ENCODE data around the gene TNRC18.
A peak's percentile ranks its signal among the peaks of the same experiment; 100 is the strongest.
"Not testable (repeated sequence)": the region's sequence is repeated elsewhere in the genome, so short reads cannot be mapped to it uniquely, and the experiment has no call there.

Gene TNRC18

DNA sequence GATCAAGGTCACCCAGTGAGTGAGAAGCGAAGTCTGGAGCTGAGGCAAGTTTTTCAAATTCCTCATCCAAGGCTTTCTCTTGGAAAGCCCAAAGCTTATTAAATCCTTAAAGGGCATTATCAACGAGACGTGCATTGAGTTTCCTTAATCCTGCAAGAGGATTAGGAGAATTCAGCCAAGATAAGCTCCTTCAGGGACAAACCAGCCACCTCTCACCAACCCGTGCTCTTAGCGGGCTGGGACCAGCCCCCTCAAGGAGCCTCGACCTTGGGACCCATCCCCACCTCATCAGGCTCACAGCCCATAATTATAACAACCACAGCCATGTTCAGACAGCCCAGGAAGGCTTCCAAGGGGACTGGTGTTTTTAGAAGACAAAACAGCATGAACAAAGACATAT lies 152.8 kb downstream of the TNRC18 start:
- Mint-ChIP-seq H3K27me3 (ENCODE audit: low read depth, poor library complexity) (peaks cover 14% of the 10 kb centered on the region), H3K4me3 (no peak overlapping the region)

DNA sequence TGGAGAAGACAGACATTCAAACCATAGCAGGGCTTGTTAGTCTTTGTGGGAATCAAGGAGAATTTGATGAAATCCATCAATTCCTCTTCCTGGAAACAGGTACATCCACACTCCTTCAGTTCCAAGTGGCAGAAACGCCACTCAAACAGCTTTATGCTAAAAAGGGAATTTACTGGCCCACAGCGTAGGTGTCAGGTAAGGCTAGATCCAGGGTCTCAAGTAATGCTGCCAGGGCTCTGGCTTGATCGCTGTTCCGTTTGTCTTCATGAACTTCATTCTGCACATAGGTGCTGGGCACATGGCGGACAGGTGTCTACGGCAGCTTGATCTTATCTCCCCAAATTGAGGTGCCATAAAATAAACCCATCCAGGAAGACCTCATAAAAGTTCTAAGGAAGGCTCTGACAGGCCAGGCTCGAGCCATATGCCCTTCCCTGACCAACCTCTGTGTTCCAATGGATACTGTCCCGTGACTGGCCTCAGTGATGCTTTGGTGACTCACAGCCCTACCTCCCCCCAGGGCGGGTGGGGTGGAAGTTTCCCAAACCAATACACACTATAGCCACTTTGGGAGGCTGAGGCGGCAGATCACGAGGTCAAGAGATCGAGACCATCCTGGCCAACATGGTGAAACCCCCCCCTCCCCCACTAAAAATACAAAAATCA lies 153.5 kb downstream of the TNRC18 start:
- H3K4me3 Mint-ChIP-seq; DNase-seq; H3K36me3 Mint-ChIP-seq (ENCODE audit: low read depth); H3K27ac Mint-ChIP-seq; H3K9me3 Mint-ChIP-seq: not testable (repeated sequence)
- Mint-ChIP-seq H3K4me1 (peaks cover 10% of the 10 kb centered on the region), H3K27me3 (ENCODE audit: low read depth, poor library complexity) (peaks cover 17% of the 10 kb centered on the region)

More for the DNA sequence above, 152.8 kb downstream of the TNRC18 start:
- TF ChIP-seq, protein P1, sequence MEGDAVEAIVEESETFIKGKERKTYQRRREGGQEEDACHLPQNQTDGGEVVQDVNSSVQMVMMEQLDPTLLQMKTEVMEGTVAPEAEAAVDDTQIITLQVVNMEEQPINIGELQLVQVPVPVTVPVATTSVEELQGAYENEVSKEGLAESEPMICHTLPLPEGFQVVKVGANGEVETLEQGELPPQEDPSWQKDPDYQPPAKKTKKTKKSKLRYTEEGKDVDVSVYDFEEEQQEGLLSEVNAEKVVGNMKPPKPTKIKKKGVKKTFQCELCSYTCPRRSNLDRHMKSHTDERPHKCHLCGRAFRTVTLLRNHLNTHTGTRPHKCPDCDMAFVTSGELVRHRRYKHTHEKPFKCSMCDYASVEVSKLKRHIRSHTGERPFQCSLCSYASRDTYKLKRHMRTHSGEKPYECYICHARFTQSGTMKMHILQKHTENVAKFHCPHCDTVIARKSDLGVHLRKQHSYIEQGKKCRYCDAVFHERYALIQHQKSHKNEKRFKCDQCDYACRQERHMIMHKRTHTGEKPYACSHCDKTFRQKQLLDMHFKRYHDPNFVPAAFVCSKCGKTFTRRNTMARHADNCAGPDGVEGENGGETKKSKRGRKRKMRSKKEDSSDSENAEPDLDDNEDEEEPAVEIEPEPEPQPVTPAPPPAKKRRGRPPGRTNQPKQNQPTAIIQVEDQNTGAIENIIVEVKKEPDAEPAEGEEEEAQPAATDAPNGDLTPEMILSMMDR (IDR thresholded peaks at IDR 0.05): no peak
- peaks cover 5% of the 10 kb centered on the region for H3K9me3 Mint-ChIP-seq
- H3K4me1 Mint-ChIP-seq: peaks cover 6% of the 10 kb centered on the region
- no peak overlapping the region for H3K27ac Mint-ChIP-seq
- no peaks in the 10 kb centered on the region for H3K36me3 Mint-ChIP-seq (ENCODE audit: low read depth)
- DNase-seq: no peak

DNA sequence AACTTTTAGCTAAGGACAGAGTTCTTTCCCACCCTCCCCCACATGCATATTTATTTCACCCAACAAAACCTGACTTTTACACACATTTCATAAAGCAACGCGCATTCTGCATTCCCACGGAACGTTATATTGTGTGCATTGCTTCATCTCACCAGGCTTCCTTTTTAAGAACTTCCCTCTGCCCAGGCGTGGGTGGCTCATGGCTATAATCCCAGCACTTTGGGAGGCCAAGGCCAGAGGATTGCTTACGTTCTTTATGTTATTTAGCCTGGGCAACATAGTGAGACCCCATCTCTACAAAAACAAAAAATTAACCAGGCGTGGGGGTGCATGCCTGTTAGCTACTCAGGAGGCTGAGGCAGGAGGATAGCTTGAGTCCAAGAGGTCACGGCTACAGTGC lies 155.8 kb downstream of the TNRC18 start:
- peaks cover 17% of the 10 kb centered on the region for H3K27me3 Mint-ChIP-seq (ENCODE audit: low read depth, poor library complexity)
- not testable (repeated sequence) for H3K9me3 Mint-ChIP-seq; H3K4me3 Mint-ChIP-seq; H3K27ac Mint-ChIP-seq; DNase-seq; H3K36me3 Mint-ChIP-seq (ENCODE audit: low read depth)
- peaks cover 22% of the 10 kb centered on the region for H3K4me1 Mint-ChIP-seq

DNA sequence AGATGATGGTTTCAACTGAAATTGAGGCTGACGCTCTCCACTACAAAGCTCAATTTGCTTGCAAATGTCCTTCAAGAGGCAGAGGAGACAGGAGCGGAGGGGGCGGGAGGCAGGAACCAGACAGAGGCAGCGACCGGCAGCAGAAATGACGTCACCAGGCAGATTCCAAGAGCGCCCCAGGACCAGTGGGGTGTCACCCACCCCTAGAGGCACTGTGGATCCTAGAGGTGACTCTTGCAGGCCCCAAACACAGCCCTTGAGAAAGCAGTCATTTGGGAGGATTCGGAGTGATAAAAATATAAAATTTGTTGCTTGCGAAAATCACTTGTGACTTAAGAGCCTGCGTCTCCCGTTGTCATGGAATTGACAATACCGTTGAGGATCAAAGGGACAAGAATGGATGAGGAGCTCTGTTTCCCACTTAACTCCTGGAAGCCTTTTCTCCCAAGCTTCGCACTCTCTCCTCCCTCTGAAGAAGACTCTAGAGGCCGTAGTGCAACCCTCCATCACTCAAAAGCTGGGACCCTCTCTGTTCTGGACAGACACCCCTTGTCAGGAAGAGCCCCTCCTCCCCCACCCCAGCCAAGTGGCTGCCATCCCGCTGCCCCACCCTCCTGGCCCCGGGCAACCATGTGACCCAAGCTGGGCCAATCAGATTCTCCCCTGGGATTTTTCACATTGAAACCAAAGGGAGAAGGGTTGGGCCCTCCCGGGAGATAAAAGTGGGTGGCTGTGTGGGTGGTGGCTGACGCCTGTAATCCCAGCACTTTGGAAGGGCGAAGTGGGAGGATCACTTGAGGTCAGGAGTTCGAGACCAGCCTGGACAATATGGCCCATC lies 157.2 kb downstream of the TNRC18 start:
- H3K4me1 Mint-ChIP-seq: peaks cover 26% of the 10 kb centered on the region
- H3K4me3 Mint-ChIP-seq: no peak overlapping the region
- TF ChIP-seq, protein P1 (IDR thresholded peaks at IDR 0.05): no peak
- peak; percentile 27 for DNase-seq
- no peak overlapping the region for H3K27ac Mint-ChIP-seq
- no peaks in the 10 kb centered on the region for H3K36me3 Mint-ChIP-seq (ENCODE audit: low read depth)
- H3K27me3 Mint-ChIP-seq (ENCODE audit: low read depth, poor library complexity): peaks cover 15% of the 10 kb centered on the region
- H3K9me3 Mint-ChIP-seq: peaks cover 5% of the 10 kb centered on the region

DNA sequence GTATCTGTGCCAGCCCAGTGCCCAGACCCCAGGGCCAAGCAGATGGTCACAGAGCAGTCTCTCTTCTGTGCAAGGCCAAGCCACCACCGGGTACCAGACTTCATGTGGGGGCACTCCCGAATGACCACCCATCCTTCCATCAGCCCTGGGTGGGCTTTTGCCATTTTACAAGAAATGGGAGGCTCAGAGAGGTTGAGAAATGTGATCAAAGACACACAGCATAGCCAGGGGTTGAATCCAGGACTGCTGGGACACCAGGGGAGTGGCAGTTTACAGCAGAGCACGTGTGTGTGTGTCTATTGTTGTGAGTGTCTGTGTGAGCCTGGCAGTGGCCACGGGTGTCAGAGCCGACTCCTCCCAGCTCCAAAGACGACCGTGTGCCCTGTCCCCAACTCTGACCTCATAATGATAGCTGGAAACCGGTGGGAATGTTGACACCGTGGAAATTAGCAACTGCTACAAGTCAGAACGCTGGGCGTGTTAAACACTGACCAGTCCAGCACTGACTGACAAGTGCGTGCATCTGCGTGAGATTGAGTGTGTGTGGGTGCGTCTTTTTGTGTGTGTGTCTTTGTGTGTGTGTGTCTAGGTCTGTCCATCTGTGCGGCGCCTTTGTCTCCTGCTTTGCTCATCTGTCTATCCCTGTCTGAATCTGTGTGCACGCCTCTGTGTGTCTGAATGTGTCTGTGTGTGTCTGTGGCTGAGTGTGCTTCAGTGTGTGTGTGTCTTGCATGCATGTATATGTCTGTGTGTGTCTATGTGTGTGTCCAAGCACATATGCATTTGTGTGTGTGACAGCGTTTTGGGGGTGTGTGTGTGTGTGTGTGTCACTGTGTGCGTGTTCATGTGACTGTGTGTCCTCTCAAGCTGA lies 158.1 kb downstream of the TNRC18 start:
- Mint-ChIP-seq H3K9me3 (peaks cover 5% of the 10 kb centered on the region), H3K4me3 (no peak overlapping the region), H3K27ac (no peak overlapping the region), H3K4me1 (peaks cover 26% of the 10 kb centered on the region), H3K36me3 (ENCODE audit: low read depth) (no peaks in the 10 kb centered on the region), H3K27me3 (ENCODE audit: low read depth, poor library complexity) (peaks cover 12% of the 10 kb centered on the region)
- no peak for DNase-seq
- TF ChIP-seq, protein P1 (IDR thresholded peaks at IDR 0.05): no peak

DNA sequence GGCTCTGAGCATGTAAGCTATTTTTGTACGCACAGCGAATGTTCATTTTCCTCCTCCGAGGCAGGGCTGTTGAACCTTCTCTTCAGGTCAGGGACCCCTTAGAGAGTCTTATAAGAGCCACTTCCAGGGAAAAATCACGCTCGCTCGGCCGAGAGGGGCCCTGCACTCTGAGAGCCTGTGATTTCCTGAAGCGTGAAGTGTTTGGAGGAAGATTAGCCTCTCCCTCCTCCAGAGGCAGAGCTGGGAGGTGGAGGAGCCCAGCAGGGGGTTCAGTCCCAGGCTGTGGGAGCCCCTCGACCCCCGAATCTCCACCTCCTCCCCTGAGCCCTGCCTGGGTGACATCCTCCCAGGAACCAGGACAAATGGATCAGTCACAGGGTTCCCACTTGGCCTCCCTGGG lies 160.6 kb downstream of the TNRC18 start:
- H3K9me3 Mint-ChIP-seq; H3K36me3 Mint-ChIP-seq (ENCODE audit: low read depth); H3K27me3 Mint-ChIP-seq (ENCODE audit: low read depth, poor library complexity): not testable (repeated sequence)
- DNase-seq: peak; percentile 43
- Mint-ChIP-seq H3K4me1 (peaks cover 26% of the 10 kb centered on the region), H3K4me3 (peak overlapping the region; percentile 31), H3K27ac (peak overlapping the region; percentile 22)

DNA sequence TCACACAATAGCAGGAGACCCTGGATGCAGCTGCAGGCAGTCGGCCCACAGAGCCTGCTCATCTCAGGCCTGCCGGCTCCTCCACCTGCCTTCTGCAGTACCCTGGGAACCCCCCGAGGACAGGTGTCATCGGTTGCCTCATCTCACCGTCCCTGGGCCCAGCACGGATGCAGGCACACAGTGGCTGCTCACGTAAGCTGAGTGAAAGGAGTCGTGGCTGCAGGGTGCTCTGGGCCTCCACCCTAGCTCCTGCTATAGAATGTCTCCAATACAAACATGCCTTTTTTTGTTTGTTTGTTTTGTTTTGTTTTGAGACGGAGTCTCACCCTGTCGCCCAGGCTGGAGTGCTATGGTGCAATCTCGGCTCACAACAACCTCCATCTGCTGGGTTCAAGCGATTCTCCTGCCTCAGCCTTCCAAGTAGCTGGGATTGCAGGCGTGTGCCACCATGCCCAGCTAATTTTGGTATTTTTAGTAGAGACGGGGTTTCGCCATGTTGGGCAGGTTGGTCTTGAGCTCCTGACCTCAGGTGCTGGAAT lies 163.0 kb downstream of the TNRC18 start:
- not testable (repeated sequence) for H3K36me3 Mint-ChIP-seq (ENCODE audit: low read depth); DNase-seq; H3K9me3 Mint-ChIP-seq; H3K27ac Mint-ChIP-seq; H3K4me3 Mint-ChIP-seq; H3K27me3 Mint-ChIP-seq (ENCODE audit: low read depth, poor library complexity)
- peaks cover 18% of the 10 kb centered on the region for H3K4me1 Mint-ChIP-seq

Data from nephron progenitor cell (in vitro differentiated cells).